NCI-H2107 treated with DMSO at 0.1 percent for 48 hours (cell line): ENCODE data around the gene TMEM97.
"Not testable (repeated sequence)": the region's sequence is repeated elsewhere in the genome, so short reads cannot be mapped to it uniquely, and the experiment has no call there.

Experiments
- DNase-seq: peaks from one replicate; lab custom pipeline; 2025; ENCODE audit not compliant: unreplicated experiment; lab: John Stamatoyannopoulos, UW

Gene TMEM97

GRCh38 chr17:28335959-28336871, 17.2 kb downstream of the TMEM97 start:
- DNase-seq = peak; percentile 32

- no peak for DNase-seq
Observed at GRCh38 chr17:28338056-28338768, 19.2 kb downstream of the TMEM97 start.

GRCh38 chr17:28338769-28339212, 19.8 kb downstream of the TMEM97 start:
- not testable (repeated sequence) for DNase-seq

GRCh38 chr17:28339431-28339830, 20.4 kb downstream of the TMEM97 start:
- no peak for DNase-seq

- DNase-seq = no peak
Observed at GRCh38 chr17:28340374-28340773, 21.4 kb downstream of the TMEM97 start.

- DNase-seq = no peak
Observed at GRCh38 chr17:28341516-28341915, 22.5 kb downstream of the TMEM97 start.

GRCh38 chr17:28342313-28342712, 23.3 kb downstream of the TMEM97 start:
- DNase-seq = no peak

- DNase-seq = no peak
Observed at GRCh38 chr17:28343491-28343932, 24.5 kb downstream of the TMEM97 start.

- DNase-seq = no peak
Observed at GRCh38 chr17:28344011-28344410, 25.0 kb downstream of the TMEM97 start.

- no peak for DNase-seq
Observed at GRCh38 chr17:28344435-28344901, 25.5 kb downstream of the TMEM97 start.

- DNase-seq = peak; percentile 24
Observed at GRCh38 chr17:28345419-28346198, 26.6 kb downstream of the TMEM97 start.

- no peak for DNase-seq
Observed at GRCh38 chr17:28346199-28346580, 27.2 kb downstream of the TMEM97 start.

GRCh38 chr17:28346746-28347246, 27.8 kb downstream of the TMEM97 start:
- no peak for DNase-seq

GRCh38 chr17:28347261-28347891, 28.4 kb downstream of the TMEM97 start:
- no peak for DNase-seq

GRCh38 chr17:28348979-28349378, 30.0 kb downstream of the TMEM97 start:
- no peak for DNase-seq

- DNase-seq = no peak
Observed at GRCh38 chr17:28350271-28350670, 31.3 kb downstream of the TMEM97 start.

- peak; percentile 73 for DNase-seq
Observed at GRCh38 chr17:28357061-28357900, 38.3 kb downstream of the TMEM97 start, which contains the start of gene POLDIP2. Gene POLDIP2 (minus strand): TSS chr17:28357527. CDS start chr17:28357448, 79 bp downstream.

GRCh38 chr17:28357901-28358197, 38.8 kb downstream of the TMEM97 start:
- no peak for DNase-seq

GRCh38 chr17:28363186-28363585, 44.2 kb downstream of the TMEM97 start:
- DNase-seq = no peak
